GM23338 (cell line): Measurements from ENCODE around the gene UBE2E2. TPM values are rescaled to one million over a fixed set of nuclear protein-coding genes. Genes with fewer than 3 reads are reported as not detected.

Experiments used
- ATAC-seq: fragments of 200-7000 bp; cut with Tn5 transposase; 3 replicates; pipeline ENCODE4 v1.9.1; 2020
- DNase-seq: peaks from one replicate; pipeline ENCODE4 v3.0.0-alpha.2; 2015; ENCODE audit warnings: low spot score
- H2AFZ ChIP-seq: fragments of 200-600 bp; sonication (generic); 2 replicates; pipeline ENCODE4 v1.8.0; 2016; ENCODE audit warnings: antibody characterized with exemption, mild to moderate bottlenecking, moderate library complexity
- H3F3A ChIP-seq: fragments of 200-600 bp; sonication (generic); replicated peaks from 2 replicates; pipeline ENCODE4 v1.8.0; 2017; ENCODE audit warnings: antibody characterized with exemption, mixed run types, low read depth
- H3K27ac ChIP-seq: fragments of 200-600 bp; sonication (generic); 2 replicates; pipeline ENCODE4 v1.6.1; 2016; ENCODE audit warnings: low read depth
- H3K27me3 ChIP-seq: fragments of 200-600 bp; sonication (generic); 2 replicates; pipeline ENCODE4 v1.8.0; 2016; ENCODE audit warnings: mild to moderate bottlenecking, mixed run types, moderate library complexity; ENCODE audit not compliant: insufficient read depth
- H3K36me3 ChIP-seq: fragments of 200-600 bp; sonication (generic); 2 replicates; pipeline ENCODE4 v1.8.0; 2016; ENCODE audit warnings: mild to moderate bottlenecking; ENCODE audit not compliant: insufficient read depth
- H3K4me1 ChIP-seq: fragments of 200-600 bp; sonication (generic); 2 replicates; pipeline ENCODE4 v1.8.0; 2016; ENCODE audit warnings: mild to moderate bottlenecking, moderate library complexity; ENCODE audit not compliant: insufficient read depth
- H3K4me2 ChIP-seq: fragments of 200-600 bp; sonication (generic); 2 replicates; pipeline ENCODE4 v1.7.1; 2017; ENCODE audit warnings: mixed run types
- H3K4me3 ChIP-seq: fragments of 200-600 bp; sonication (generic); 2 replicates; pipeline ENCODE4 v1.6.1; 2016; ENCODE audit warnings: mixed run types
- H3K79me2 ChIP-seq: fragments of 200-600 bp; sonication (generic); replicated peaks from 2 replicates; pipeline ENCODE4 v1.8.0; 2017; ENCODE audit warnings: mild to moderate bottlenecking; ENCODE audit not compliant: insufficient read depth
- H3K9me2 ChIP-seq: fragments of 200-600 bp; sonication (generic); 2 replicates; pipeline ENCODE4 v1.8.0; 2017; ENCODE audit not compliant: insufficient read depth
- H4K20me1 ChIP-seq: fragments of 200-600 bp; sonication (generic); replicated peaks from 2 replicates; pipeline ENCODE4 v1.8.0; 2017; ENCODE audit warnings: mild to moderate bottlenecking; ENCODE audit not compliant: insufficient read depth
- H3K27ac Mint-ChIP-seq: 2 replicates; pipeline ENCODE4 v1.8.0; 2020; ENCODE audit warnings: inconsistent platforms, mild to moderate bottlenecking, moderate library complexity, mixed read lengths
- H3K27me3 Mint-ChIP-seq: 3 replicates; pipeline ENCODE4 v1.8.0; 2022; ENCODE audit warnings: low read depth, mild to moderate bottlenecking, moderate library complexity, mixed read lengths, inconsistent platforms; ENCODE audit not compliant: insufficient read depth, poor library complexity
- H3K36me3 Mint-ChIP-seq: 3 replicates; pipeline ENCODE4 v1.8.0; 2021; ENCODE audit warnings: low read depth, mild to moderate bottlenecking, inconsistent platforms, moderate library complexity, mixed read lengths
- H3K4me1 Mint-ChIP-seq: 3 replicates; pipeline ENCODE4 v1.8.0; 2020; ENCODE audit warnings: mild to moderate bottlenecking, inconsistent platforms, mixed read lengths
- H3K4me3 Mint-ChIP-seq: 3 replicates; pipeline ENCODE4 v1.8.0; 2021; ENCODE audit warnings: moderate library complexity, mild to moderate bottlenecking, inconsistent platforms, mixed read lengths
- H3K9me3 Mint-ChIP-seq: 3 replicates; pipeline ENCODE4 v1.8.0; 2020; ENCODE audit warnings: moderate library complexity, mild to moderate bottlenecking, inconsistent platforms, mixed read lengths
- CREB1 ChIP-seq: fragments of 250-450 bp; sonication (Bioruptor Pico); IDR thresholded peaks from 2 replicates; pipeline ENCODE4 v1.5.0; 2020; ENCODE audit warnings: low read depth, mild to moderate bottlenecking, moderate library complexity
- CTCF ChIP-seq, 2 experiments: fragments of 200-600 bp in 1 of 2; sonication (generic) in 1 of 2; conservative IDR thresholded peaks; 2 replicates each; pipeline versions ENCODE4 v1.5.1 to v1.6.1; 2016 to 2017; ENCODE audit warnings: antibody characterized with exemption in 2 of 2, low read depth in 2 of 2, mild to moderate bottlenecking in 2 of 2, moderate library complexity in 1 of 2
- ETS1 ChIP-seq: IDR thresholded peaks from 2 replicates; pipeline ENCODE4 v1.6.1; 2016; ENCODE audit warnings: antibody characterized with exemption
- EZH2 ChIP-seq: fragments of 200-600 bp; sonication (generic); IDR thresholded peaks from one replicate; pipeline ENCODE4 v1.8.0; 2017; ENCODE audit warnings: antibody characterized with exemption, mild to moderate bottlenecking, low read depth; ENCODE audit not compliant: unreplicated experiment
- EZH2phosphoT487 ChIP-seq: fragments of 200-600 bp; sonication (generic); IDR thresholded peaks from one replicate; pipeline ENCODE4 v1.8.1; 2018; ENCODE audit warnings: antibody characterized with exemption; ENCODE audit not compliant: unreplicated experiment
- NANOG ChIP-seq: IDR thresholded peaks from 2 replicates; pipeline ENCODE4 v1.6.1; 2016; ENCODE audit warnings: antibody characterized with exemption, borderline replicate concordance
- POLR2AphosphoS5 ChIP-seq: IDR thresholded peaks from 2 replicates; pipeline ENCODE4 v1.6.1; 2016; ENCODE audit warnings: antibody characterized with exemption, low read depth
- STAT1 ChIP-seq: IDR thresholded peaks from one replicate; pipeline ENCODE4 v1.6.1; 2016; ENCODE audit warnings: antibody characterized with exemption; ENCODE audit not compliant: unreplicated experiment
- ZNF114 ChIP-seq: fragments of 250-450 bp; sonication (Bioruptor Pico); IDR thresholded peaks from 2 replicates; pipeline ENCODE4 v1.5.0; 2020; ENCODE audit warnings: mild to moderate bottlenecking, moderate library complexity
- ZNF331 ChIP-seq: fragments of 250-450 bp; sonication (Bioruptor Pico); IDR thresholded peaks from 2 replicates; pipeline ENCODE4 v1.5.0; 2020; ENCODE audit warnings: low read depth, mild to moderate bottlenecking, moderate library complexity
- polyA plus RNA-seq: library from polyadenylated mRNA; unstranded; fragments of >200 nt; fragmentation: Nextera tagmentation; extraction: Ambion mirVana; gene quantifications from 2 replicates; pipeline ENCODE4 v1.2.1, GENCODE V29; 2016
- total RNA-seq: library from RNA; depleted of rRNA; stranded (reverse); fragments of >200 nt; shearing (Covaris generic); gene quantifications from 2 replicates; pipeline ENCODE4 v1.2.3, GENCODE V29; 2014

Gene UBE2E2
- total and polyA plus RNA-seq, 2 experiments from 2014 or later, result 86.9 to 169 TPM

- TF ChIP-seq NANOG (no peak), POLR2AphosphoS5 (no peak), CREB1 (CRISPR knock-in tag) (no peak), EZH2phosphoT487 (no peak), ETS1 (no peak), EZH2 (no peak), ZNF114 (CRISPR knock-in tag) (no peak), STAT1 (no peak), CTCF (conservative IDR thresholded peaks at IDR 0.05; ENCODE audit: low read depth in 2 of 2) (no peak)
Observed at GRCh38 chr3:23256741-23257435, 53.8 kb downstream of the UBE2E2 start (continued).

- Histone ChIP-seq H3K4me3 (no peak overlapping the region), H3K36me3 (no peaks in the 10 kb centered on the region), H3K9me2 (no peaks in the 10 kb centered on the region; the same call in 1 of the 2 replicates), H3K79me2 (peaks cover 79% of the 10 kb centered on the region), H3K4me2 (no peak overlapping the region), H3F3A (no peaks in the 10 kb centered on the region), H3K4me1 (no peaks in the 10 kb centered on the region), H3K27me3 (no peaks in the 10 kb centered on the region), H4K20me1 (no peaks in the 10 kb centered on the region; the same call in 1 of the 2 replicates), H2AFZ (no peak overlapping the region), H3K27ac (no peak overlapping the region)
- H3K36me3 Mint-ChIP-seq, result peaks cover 4% of the 10 kb centered on the region; the same call in 1 of the 3 replicates
- DNase-seq (no peak), ATAC-seq (no peak)
- no peaks in the 10 kb centered on the region for H3K9me3 Mint-ChIP-seq
- no peak overlapping the region for H3K27ac Mint-ChIP-seq
- peaks cover 3% of the 10 kb centered on the region; the same call in 1 of the 3 replicates for H3K4me1 Mint-ChIP-seq
- no peak overlapping the region for H3K4me3 Mint-ChIP-seq
- TF ChIP-seq STAT1 (no peak), EZH2phosphoT487 (no peak), POLR2AphosphoS5 (no peak), ZNF331 (no peak), NANOG (no peak), EZH2 (no peak), CREB1 (CRISPR knock-in tag) (no peak), CTCF (conservative IDR thresholded peaks at IDR 0.05; ENCODE audit: low read depth in 2 of 2) (no peak)
- peaks cover 2% of the 10 kb centered on the region for H3K27me3 Mint-ChIP-seq
Observed at GRCh38 chr3:23258110-23258509, 55.0 kb downstream of the UBE2E2 start.
